HG03175 (cell line): Measurements from ENCODE around the gene ZSWIM5.
"Not testable (repeated sequence)": the region's sequence is repeated elsewhere in the genome, so short reads cannot be mapped to it uniquely, and the experiment has no call there.

ENCODE experiments used
- ATAC-seq: cut with Tn5 transposase; IDR thresholded peaks from one replicate; pipeline ENCODE4 v1.9.1; 2021; ENCODE audit warnings: mild to moderate bottlenecking, moderate library complexity; ENCODE audit not compliant: unreplicated experiment

ZSWIM5 gene

GRCh38 chr1:45097944-45098343 is 108.5 kb downstream of the ZSWIM5 start:
- ATAC-seq: no peak

GRCh38 chr1:45097079-45097478 is 109.3 kb downstream of the ZSWIM5 start:
- no peak for ATAC-seq

GRCh38 chr1:45095450-45095849 is 111.0 kb downstream of the ZSWIM5 start:
- no peak for ATAC-seq

DNA sequence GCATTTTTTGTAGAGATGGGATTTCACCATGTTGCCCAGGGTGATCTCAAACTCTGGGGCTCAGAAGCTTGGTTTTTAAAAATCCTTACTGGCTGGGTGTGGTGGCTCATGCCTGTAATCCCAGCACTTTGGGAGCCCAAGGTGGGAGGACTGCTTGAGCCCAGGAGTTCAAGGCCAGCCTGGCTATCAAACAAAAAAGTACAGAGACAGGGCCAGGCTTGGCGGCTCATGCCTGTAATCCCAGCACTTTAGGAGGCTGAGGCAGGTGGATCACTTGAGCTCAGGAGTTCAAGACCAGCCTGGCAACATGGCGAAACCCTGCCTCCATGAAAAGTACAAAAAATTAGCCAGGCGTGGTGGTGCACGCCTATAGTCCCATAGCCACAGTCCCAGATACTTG is 112.0 kb downstream of the ZSWIM5 start:
- ATAC-seq: not testable (repeated sequence)

DNA sequence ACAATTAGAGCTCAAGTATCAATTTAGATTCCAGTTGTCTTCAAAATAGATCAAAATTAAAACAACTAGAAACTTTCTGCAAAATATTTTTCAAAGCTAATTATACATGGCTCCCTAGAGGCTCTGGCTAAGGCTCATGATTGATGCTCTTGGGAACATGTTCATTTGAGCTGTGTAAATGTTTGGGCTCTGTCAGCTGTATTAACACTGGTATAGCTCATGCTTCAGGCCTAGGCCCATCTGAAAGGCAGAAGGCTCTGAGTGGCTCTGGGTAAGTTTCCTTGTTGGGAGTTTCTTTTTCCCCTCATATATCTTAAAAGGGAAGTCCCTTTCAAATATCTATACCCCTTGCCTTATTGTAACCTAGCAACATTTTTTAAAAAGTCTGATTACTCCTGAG is 113.1 kb downstream of the ZSWIM5 start:
- ATAC-seq: no peak

DNA sequence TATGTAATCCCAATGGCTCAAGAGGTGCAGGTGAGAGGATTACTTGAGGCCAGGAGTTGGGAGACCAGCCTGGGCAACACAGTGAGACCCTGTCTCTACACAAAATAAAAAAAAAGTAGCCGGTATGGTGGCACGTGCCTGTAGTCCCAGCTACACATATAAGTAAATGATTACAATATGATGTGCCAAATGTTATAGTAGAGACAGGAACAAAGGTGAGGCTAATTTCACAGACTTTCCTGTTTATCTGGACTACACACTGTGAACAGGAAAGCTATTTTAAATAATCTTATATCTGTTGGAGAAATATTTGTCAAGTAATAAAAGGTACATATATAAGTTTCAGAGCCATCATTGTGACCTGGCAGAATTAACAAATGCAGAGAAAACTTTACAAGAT is 116.7 kb downstream of the ZSWIM5 start:
- no peak for ATAC-seq

- ATAC-seq: no peak
Observed at GRCh38 chr1:45084562-45084961, 121.8 kb downstream of the ZSWIM5 start.

GRCh38 chr1:45079533-45079932 is 126.9 kb downstream of the ZSWIM5 start:
- no peak for ATAC-seq

GRCh38 chr1:45076959-45077358 is 129.4 kb downstream of the ZSWIM5 start:
- not testable (repeated sequence) for ATAC-seq

DNA sequence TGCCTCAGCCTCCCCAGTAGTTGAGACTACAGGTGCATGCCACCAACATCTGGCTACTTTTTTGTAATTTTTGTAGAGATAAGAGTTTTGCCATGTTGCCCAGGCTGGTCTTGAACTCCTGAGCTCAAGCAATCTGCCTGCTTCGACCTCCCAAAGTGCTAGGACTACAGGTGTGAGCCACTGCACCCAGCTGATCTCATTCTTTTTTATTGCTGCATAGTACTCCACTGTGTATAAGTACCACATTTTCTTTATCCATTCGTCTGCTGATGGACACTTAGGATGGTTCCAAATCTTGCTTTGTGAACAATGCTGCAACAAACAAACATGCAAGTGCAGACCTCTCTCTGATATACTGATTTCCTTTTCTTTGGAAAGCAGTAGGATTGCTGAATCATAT is 134.8 kb downstream of the ZSWIM5 start:
- ATAC-seq: no peak

- ATAC-seq: no peak
Observed at GRCh38 chr1:45067806-45068205, 138.6 kb downstream of the ZSWIM5 start.

GRCh38 chr1:45065083-45065482 is 141.3 kb downstream of the ZSWIM5 start:
- ATAC-seq: no peak

- ATAC-seq: not testable (repeated sequence)
Observed at GRCh38 chr1:45062463-45062862, 143.9 kb downstream of the ZSWIM5 start.

GRCh38 chr1:45059829-45060228 is 146.6 kb downstream of the ZSWIM5 start:
- ATAC-seq: no peak

DNA sequence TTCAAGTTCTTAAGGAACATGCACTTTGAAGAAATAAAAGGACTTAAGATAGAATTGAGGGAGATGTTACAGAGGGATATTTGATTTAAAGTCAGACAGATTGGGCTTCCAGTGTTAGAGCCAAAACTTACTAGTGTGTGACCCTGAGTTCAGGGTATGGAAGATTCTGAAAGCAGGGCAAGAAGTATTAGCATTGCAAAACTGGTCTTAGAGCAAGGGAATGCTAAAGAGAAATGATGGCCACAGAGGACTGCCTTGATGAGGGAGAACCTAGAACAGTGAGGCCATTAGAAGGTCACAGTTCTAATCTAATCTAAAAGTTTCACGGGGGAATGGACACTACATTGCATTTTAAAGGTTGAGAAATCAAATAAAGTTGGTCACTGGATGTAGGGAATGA is 148.9 kb downstream of the ZSWIM5 start:
- ATAC-seq: no peak

GRCh38 chr1:45051005-45051772 is 155.2 kb downstream of the ZSWIM5 start:
- no peak for ATAC-seq

DNA sequence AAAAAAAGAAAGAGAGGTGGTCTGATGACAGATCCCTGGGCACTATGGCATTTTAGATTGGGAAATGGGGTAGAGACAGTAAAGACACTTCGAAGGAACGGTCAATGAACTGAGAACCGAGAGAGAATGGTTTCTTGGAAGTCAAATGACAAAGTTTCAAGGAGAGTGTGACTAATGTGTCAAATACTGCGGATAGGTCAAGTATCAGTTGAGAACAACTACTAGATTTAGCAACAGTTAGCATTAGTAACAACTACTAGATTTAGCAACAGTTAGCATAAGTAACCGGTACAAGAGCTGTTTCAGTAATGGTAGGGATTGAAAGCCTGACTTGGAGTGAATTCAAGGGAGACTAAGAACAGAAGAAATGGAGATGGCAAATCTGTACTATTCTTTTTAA is 159.4 kb downstream of the ZSWIM5 start:
- ATAC-seq: no peak

- no peak for ATAC-seq
Observed at GRCh38 chr1:45044916-45045315, 161.5 kb downstream of the ZSWIM5 start.

GRCh38 chr1:45043094-45043493 is 163.3 kb downstream of the ZSWIM5 start:
- ATAC-seq: no peak

DNA sequence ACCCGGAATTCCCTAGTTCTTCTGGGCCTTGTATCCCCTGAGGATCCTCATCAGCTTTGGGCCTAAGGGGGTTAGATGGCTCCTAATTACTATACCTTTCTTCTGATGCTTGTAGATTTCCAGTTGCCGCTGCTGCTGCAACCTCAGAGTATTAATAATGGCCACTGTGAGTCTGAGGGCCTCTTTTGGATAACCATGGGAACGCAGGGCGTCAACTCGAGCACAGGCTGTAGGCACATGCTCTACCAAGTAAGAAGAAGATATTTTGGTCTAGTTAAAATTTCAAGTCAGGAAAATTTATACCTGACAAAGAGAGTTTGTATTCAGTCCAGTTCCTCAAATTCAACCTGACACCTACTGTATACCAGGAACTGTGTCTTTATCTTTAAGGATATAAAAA is 166.1 kb downstream of the ZSWIM5 start:
- ATAC-seq: no peak

DNA sequence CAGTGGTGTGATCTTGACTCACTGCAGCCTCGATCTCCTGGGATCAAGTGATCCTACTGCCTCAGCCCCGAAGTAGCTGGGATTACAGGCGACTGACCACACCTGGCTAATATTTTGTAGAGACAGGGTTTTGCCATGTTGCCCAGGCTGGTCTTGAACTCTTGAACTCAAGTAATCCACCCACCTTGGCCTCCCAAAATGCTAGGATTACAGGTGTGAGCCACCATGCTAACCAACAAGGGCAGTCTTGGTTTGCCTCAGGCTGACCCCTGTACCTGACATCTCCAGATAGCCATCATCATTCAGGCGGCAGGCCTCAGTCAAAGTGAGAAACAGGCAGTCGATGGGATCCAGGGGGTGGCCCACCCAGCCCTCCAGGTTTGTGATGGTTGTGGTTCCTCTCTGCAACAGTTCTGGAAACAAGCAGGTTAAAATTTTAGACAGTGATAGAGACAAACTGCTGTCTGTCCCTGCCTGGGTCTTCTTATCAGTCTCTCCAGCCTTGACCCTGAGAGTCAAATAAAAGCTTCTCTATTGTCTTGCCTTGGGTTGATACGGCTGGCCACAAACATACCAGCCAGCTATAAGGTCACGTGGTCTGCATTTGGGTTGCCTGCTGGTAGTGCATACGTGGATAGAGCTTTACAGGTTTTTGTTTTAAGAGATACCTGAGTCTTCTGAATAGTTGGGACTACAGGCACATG is 167.6 kb downstream of the ZSWIM5 start:
- ATAC-seq: no peak

DNA sequence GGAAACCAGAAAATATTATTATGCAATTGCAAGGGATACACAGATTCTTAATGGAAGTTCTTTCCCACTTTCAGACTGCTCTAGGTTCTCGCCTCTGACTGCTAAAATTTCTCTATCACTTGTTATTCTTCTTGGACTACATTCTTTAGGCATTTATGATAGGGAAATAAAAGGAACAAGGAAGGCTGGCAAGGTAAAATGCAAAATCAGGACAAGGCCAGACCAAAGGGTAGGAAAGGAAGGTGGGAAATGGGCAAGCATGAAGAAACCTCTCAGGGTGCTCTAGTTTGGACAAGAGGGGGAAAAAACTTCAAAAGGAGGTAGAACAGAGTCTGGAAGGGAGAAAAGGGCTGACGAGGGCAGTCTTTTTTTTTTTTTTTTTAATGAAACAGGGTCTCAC is 168.2 kb downstream of the ZSWIM5 start:
- no peak for ATAC-seq
